ENCODE results near the gene PPP1R7. TPM values are rescaled to one million over a fixed set of nuclear protein-coding genes. Genes with fewer than 3 reads are reported as not detected.

Gene PPP1R7
- total RNA-seq, 1 experiment from 2014 or later = 43.9 TPM

GRCh38 chr2:241131531-241131930 lies 18.7 kb upstream of the PPP1R7 start:
- BruUV-seq (replicated peaks) = no TSS peak
- Mint-ChIP-seq H3K27ac (ENCODE audit: low read depth, unreplicated experiment) (no peak overlapping the region), H3K27me3 (ENCODE audit: insufficient read depth, unreplicated experiment) (no peaks in the 10 kb centered on the region), H3K9me3 (ENCODE audit: unreplicated experiment) (no peaks in the 10 kb centered on the region), H3K4me3 (ENCODE audit: unreplicated experiment) (no peak overlapping the region), H3K4me1 (ENCODE audit: insufficient read depth, unreplicated experiment) (no peaks in the 10 kb centered on the region), H3K36me3 (ENCODE audit: insufficient read depth, unreplicated experiment) (peaks cover 16% of the 10 kb centered on the region)
- no peak for DNase-seq (ENCODE audit: unreplicated experiment)
- no peak for TF ChIP-seq CTCF (IDR thresholded peaks at IDR 0.05; ENCODE audit: unreplicated experiment)
- intact Hi-C loops (cut with micrococcal nuclease) = no loop called here
- POLR2A ChIA-PET = no interaction called here
- CTCF ChIA-PET = no interaction called here

GRCh38 chr2:241132538-241133435 lies 17.5 kb upstream of the PPP1R7 start:
- no peaks in the 10 kb centered on the region for H3K27me3 Mint-ChIP-seq (ENCODE audit: insufficient read depth, unreplicated experiment)
- H3K4me1 Mint-ChIP-seq (ENCODE audit: insufficient read depth, unreplicated experiment) = no peaks in the 10 kb centered on the region
- POLR2A ChIA-PET = interaction anchor here (0.7 kb wide), 1 partner anchor 8 kb away, joined by 4 read pairs; no protein-coding TSS in a partner anchor
- BruUV-seq (replicated peaks) = no TSS peak
- H3K9me3 Mint-ChIP-seq (ENCODE audit: unreplicated experiment) = no peaks in the 10 kb centered on the region
- intact Hi-C loops (cut with micrococcal nuclease) = no loop called here
- peaks cover 16% of the 10 kb centered on the region for H3K36me3 Mint-ChIP-seq (ENCODE audit: insufficient read depth, unreplicated experiment)
- H3K4me3 Mint-ChIP-seq (ENCODE audit: unreplicated experiment) = no peak overlapping the region
- no peak overlapping the region for H3K27ac Mint-ChIP-seq (ENCODE audit: low read depth, unreplicated experiment)
- TF ChIP-seq CTCF (IDR thresholded peaks at IDR 0.05; ENCODE audit: unreplicated experiment) = no peak
- no peak for DNase-seq (ENCODE audit: unreplicated experiment)
- CTCF ChIA-PET = interaction anchor here (0.5 to 0.6 kb wide), 2 partner anchors 18 to 305 kb away, joined by 3 read pairs; no protein-coding TSS in a partner anchor

- Mint-ChIP-seq H3K27me3 (ENCODE audit: insufficient read depth, unreplicated experiment) (no peaks in the 10 kb centered on the region), H3K9me3 (ENCODE audit: unreplicated experiment) (no peaks in the 10 kb centered on the region), H3K27ac (ENCODE audit: low read depth, unreplicated experiment) (no peak overlapping the region), H3K4me1 (ENCODE audit: insufficient read depth, unreplicated experiment) (no peaks in the 10 kb centered on the region), H3K4me3 (ENCODE audit: unreplicated experiment) (no peak overlapping the region), H3K36me3 (ENCODE audit: insufficient read depth, unreplicated experiment) (peaks cover 16% of the 10 kb centered on the region)
- no peak for DNase-seq (ENCODE audit: unreplicated experiment)
- CTCF ChIA-PET = interaction anchor here (0.6 kb wide), 1 partner anchor 17 kb away, joined by 3 read pairs; no protein-coding TSS in a partner anchor
- POLR2A ChIA-PET = no interaction called here
- TF ChIP-seq CTCF (IDR thresholded peaks at IDR 0.05; ENCODE audit: unreplicated experiment) = no peak
- BruUV-seq (replicated peaks) = no TSS peak
- intact Hi-C loops (cut with micrococcal nuclease) = no loop called here
These were observed 16.8 kb upstream of the PPP1R7 start for GRCh38 chr2:241133436-241133820.

- H3K4me3 Mint-ChIP-seq (ENCODE audit: unreplicated experiment) = no peak overlapping the region
- peaks cover 16% of the 10 kb centered on the region for H3K36me3 Mint-ChIP-seq (ENCODE audit: insufficient read depth, unreplicated experiment)
- ChIA-PET POLR2A (no interaction called here), CTCF (no interaction called here)
- H3K27me3 Mint-ChIP-seq (ENCODE audit: insufficient read depth, unreplicated experiment) = no peaks in the 10 kb centered on the region
- intact Hi-C loops (cut with micrococcal nuclease) = no loop called here
- TF ChIP-seq CTCF (IDR thresholded peaks at IDR 0.05; ENCODE audit: unreplicated experiment) = no peak
- H3K9me3 Mint-ChIP-seq (ENCODE audit: unreplicated experiment) = no peaks in the 10 kb centered on the region
- H3K4me1 Mint-ChIP-seq (ENCODE audit: insufficient read depth, unreplicated experiment) = no peaks in the 10 kb centered on the region
- H3K27ac Mint-ChIP-seq (ENCODE audit: low read depth, unreplicated experiment) = no peak overlapping the region
- BruUV-seq (replicated peaks) = no TSS peak
- DNase-seq (ENCODE audit: unreplicated experiment) = no peak
These were observed 15.6 kb upstream of the PPP1R7 start for GRCh38 chr2:241134711-241135110.
